Skeletal muscle satellite cell (primary cell): Measurements from ENCODE around the gene PPP4R4.
A peak's percentile ranks its signal among the peaks of the same experiment; 100 is the strongest.

Experiments used
- H3K27me3 ChIP-seq: 2 replicates; pipeline ENCODE4 v1.7.0; 2013; ENCODE audit warnings: low read length; ENCODE audit not compliant: control insufficient read depth, insufficient read depth
- H3K36me3 ChIP-seq: 2 replicates; pipeline ENCODE4 v1.7.0; 2013; ENCODE audit warnings: mild to moderate bottlenecking, control low read depth, low read length; ENCODE audit not compliant: insufficient read depth
- H3K4me1 ChIP-seq: 2 replicates; pipeline ENCODE4 v1.7.0; 2013; ENCODE audit warnings: low read length; ENCODE audit not compliant: control insufficient read depth, insufficient read depth
- H3K4me2 ChIP-seq: 2 replicates; pipeline ENCODE4 v1.7.0; 2013; ENCODE audit warnings: mild to moderate bottlenecking, low read length
- H3K4me3 ChIP-seq: 2 replicates; pipeline ENCODE4 v1.7.0; 2013; ENCODE audit warnings: low read length
- H3K9ac ChIP-seq: 2 replicates; pipeline ENCODE4 v1.7.0; 2013; ENCODE audit warnings: mild to moderate bottlenecking, low read depth, low read length, moderate library complexity
- H3K9me3 ChIP-seq: replicated peaks from 2 replicates; pipeline ENCODE4 v1.7.0; 2013; ENCODE audit warnings: mild to moderate bottlenecking, control low read depth, low read length

PPP4R4 gene

DNA sequence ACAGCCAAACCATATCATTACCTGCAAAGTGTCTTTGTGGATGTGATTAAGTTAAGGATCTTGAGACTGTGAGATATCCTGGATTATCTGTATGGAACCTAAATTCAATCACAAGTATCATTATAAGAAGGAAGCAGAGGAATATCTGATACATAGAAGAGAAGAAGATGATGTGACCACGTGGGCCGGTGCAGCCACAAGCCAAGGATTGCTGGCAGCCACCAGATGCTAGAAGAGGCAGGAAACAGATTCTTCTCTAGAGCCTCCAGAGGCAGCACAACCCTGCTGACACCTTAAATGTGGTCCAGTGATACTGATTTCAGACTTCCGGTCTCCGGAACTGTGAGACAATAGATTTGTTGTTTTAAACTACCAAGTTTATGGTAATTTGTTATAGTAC lies 38.6 kb upstream of the PPP4R4 start:
- H3K9me3 ChIP-seq, result no peaks in the 10 kb centered on the region
- H3K4me2 ChIP-seq, result no peak overlapping the region
- H3K36me3 ChIP-seq, result no peaks in the 10 kb centered on the region
- H3K9ac ChIP-seq, result no peak overlapping the region
- no peaks in the 10 kb centered on the region for H3K4me1 ChIP-seq
- H3K27me3 ChIP-seq, result peaks cover 34% of the 10 kb centered on the region
- H3K4me3 ChIP-seq, result no peak overlapping the region

DNA sequence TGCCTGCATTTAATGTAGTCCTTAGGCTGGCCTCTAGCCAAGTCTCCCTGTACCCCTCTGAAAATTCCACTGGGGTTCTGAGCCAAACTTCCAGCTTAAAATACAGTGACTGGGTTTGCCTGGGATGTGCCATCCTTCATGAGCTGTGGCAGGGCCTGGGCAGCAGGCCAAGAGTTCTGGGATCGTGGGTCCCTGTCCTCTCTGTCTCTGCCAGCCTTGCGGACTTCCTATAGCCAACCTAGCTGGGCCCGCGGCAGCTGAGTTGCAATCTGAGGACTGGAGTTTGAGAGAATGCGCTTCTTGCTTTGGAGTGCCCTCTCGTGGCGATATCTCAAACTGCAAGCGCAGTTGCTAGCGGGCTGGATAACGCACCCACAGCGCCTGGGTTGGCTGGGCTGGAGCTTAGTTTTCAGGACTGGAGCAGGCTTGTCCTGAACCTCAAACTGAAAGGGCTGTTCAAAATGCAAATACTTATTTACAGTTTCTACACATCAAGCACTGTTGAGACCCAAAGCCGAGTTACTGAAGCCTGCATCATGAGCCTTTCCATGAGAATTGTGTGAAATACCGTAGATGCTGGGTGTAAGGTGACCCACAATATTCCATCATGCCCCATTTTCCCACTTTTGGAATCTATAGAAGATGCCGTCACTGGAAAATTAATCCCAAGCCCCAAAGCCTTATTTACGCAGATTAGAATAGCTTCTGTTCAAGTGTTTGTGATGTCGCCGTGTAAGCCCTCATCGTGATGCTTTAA lies 37.4 kb upstream of the PPP4R4 start:
- Histone ChIP-seq H3K9me3 (no peaks in the 10 kb centered on the region), H3K27me3 (peaks cover 34% of the 10 kb centered on the region), H3K4me1 (no peaks in the 10 kb centered on the region), H3K4me3 (no peak overlapping the region), H3K4me2 (peak overlapping the region; percentile 60), H3K36me3 (no peaks in the 10 kb centered on the region), H3K9ac (no peak overlapping the region)

DNA sequence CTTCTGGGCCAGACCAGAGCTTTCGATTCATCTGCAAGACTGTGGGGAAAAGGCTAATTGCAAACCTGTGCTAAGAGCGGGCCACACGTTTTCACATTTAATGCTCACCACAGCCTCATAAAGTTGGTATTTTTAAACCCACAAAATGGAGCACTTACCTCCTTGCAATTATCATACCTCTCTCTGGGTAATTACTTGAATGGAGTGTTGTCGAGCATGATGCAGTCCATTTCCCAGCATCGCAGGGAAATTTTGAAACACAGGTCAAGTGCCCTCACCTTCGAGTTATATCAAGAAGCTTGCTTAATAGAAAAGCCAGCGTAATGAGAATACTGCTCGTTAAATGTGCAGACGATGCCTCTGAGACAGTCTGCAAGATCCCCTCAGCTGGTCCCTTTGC lies 35.9 kb upstream of the PPP4R4 start:
- Histone ChIP-seq H3K4me2 (no peak overlapping the region), H3K4me3 (no peak overlapping the region), H3K9me3 (no peaks in the 10 kb centered on the region), H3K4me1 (no peaks in the 10 kb centered on the region), H3K27me3 (peaks cover 34% of the 10 kb centered on the region), H3K9ac (no peak overlapping the region), H3K36me3 (no peaks in the 10 kb centered on the region)

DNA sequence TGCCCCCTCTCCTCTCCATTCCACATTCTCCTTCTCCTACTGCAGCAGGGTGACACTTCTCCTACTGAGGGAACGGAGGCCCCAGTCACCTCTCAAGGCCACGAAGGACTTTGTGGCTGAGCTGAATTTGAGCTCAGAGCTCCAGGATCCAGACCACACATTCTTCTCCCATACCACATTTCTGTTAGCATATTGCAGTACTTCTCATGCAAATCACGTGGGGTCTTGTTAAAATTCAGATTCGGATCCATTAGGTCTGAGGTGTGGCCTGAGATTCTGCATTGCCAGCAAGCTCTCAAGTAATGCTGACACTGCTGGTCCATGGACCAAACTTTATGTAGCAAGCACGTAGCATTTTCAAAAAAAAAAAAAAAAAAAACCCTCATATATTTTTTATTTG lies 35.1 kb upstream of the PPP4R4 start:
- no peak overlapping the region for H3K9ac ChIP-seq
- H3K4me2 ChIP-seq, result no peak overlapping the region
- no peaks in the 10 kb centered on the region for H3K36me3 ChIP-seq
- no peak overlapping the region for H3K4me3 ChIP-seq
- H3K9me3 ChIP-seq, result no peaks in the 10 kb centered on the region
- H3K27me3 ChIP-seq, result peaks cover 28% of the 10 kb centered on the region
- no peaks in the 10 kb centered on the region for H3K4me1 ChIP-seq

DNA sequence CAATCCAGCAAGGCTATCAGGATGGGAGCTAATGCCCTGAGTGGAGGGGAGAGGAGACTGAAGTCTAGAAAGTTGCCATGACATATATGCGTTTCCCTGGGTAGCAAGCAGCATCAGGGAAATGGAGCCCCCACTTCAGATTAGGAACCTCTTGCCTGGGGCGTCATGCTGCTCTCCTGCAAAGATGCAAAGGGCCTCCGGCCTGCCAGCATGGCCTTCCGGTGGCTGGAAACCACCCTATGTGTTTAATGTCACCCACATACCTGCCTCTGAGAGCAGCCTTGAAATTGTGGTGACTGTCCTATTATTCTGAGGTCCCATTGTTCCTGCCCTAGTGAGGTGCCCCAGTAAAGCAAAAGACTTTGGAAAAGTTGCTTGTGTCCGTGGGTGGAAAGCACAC lies 34.7 kb upstream of the PPP4R4 start:
- Histone ChIP-seq H3K27me3 (peaks cover 28% of the 10 kb centered on the region), H3K4me1 (no peaks in the 10 kb centered on the region), H3K9me3 (no peaks in the 10 kb centered on the region), H3K36me3 (no peaks in the 10 kb centered on the region), H3K4me3 (no peak overlapping the region), H3K9ac (no peak overlapping the region), H3K4me2 (no peak overlapping the region)

DNA sequence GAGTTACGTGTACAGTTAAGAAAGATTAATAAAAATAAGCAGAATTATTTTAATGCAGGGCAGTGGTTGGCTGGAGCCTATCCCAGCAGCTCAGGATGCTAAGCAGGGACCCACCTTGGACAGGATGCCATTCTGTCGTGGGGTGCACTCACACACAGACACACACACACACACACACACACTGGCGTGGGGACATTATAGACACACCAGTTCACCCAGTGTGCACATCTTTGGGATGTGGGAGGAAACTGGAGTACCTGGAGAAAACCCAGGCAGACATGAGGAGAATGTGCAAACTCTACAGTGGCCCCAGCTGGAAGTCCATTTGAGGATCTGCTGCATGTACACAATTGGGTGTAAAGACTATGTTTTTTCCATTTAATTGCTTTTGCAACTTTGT lies 31.9 kb upstream of the PPP4R4 start:
- no peak overlapping the region for H3K4me2 ChIP-seq
- H3K27me3 ChIP-seq, result peaks cover 25% of the 10 kb centered on the region
- H3K4me3 ChIP-seq, result no peak overlapping the region
- H3K36me3 ChIP-seq, result no peaks in the 10 kb centered on the region
- H3K9ac ChIP-seq, result no peak overlapping the region
- no peaks in the 10 kb centered on the region for H3K9me3 ChIP-seq
- H3K4me1 ChIP-seq, result no peaks in the 10 kb centered on the region

DNA sequence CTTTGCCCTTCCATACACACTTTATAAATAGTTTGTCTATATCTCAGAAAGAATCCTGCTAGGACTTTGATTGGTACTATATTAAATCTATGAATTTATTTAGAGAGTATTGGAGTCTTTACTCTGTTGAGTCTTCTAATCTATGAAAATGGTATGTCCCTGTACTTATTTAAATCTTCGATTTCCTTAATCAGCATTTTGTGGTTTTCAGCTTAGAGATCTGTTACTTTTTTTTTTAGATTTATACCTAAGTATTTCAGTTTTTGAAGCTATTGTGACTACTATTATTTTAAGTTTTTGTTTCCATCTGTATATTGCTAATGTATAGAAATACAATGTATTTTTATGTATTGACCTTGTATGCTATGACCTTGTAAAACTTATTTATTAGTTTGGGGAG lies 31.3 kb upstream of the PPP4R4 start:
- Histone ChIP-seq H3K27me3 (peaks cover 23% of the 10 kb centered on the region), H3K9ac (no peak overlapping the region), H3K9me3 (no peaks in the 10 kb centered on the region), H3K4me3 (no peak overlapping the region), H3K36me3 (no peaks in the 10 kb centered on the region), H3K4me1 (no peaks in the 10 kb centered on the region), H3K4me2 (no peak overlapping the region)

DNA sequence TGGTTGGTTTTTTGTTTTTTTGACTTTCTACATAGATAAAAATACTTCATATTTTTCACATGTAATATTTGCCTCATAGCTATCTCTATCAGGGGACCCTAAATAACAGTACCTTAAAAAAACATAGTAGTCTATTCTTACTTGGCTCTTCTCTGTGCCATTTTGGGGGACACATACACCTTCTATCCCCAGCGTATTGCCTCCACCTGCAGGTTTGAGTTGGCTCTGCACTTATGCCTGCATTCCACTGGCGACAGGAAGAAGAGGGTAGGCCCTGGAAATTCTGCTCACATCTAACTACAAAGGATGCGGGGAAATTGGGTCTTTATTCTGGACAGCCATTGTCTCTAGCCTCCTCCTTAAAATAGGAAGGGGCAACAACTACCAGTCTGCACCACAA lies 30.9 kb upstream of the PPP4R4 start:
- Histone ChIP-seq H3K36me3 (no peaks in the 10 kb centered on the region), H3K4me2 (no peak overlapping the region), H3K4me1 (no peaks in the 10 kb centered on the region)

DNA sequence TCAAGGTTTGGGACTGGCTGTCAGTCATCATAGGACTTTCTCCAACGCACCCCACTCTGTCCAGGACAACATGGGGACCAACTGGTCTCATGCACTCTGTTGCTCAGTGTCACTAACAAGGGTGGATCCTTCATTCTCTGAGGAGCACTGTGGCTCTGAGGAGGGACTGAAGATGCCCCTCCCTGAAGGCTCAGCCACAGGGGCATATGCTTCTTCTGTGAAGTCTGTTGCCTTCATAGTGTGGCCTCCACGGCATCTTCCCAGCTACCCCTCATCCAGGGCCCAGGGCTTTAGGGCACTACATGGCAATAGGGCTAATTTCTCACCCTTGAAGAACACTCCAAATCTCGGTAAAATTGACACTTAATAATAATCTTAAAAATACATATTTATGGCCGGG lies 30.4 kb upstream of the PPP4R4 start:
- Histone ChIP-seq H3K9ac (no peak overlapping the region), H3K9me3 (no peaks in the 10 kb centered on the region), H3K36me3 (no peaks in the 10 kb centered on the region), H3K4me1 (no peaks in the 10 kb centered on the region), H3K4me2 (no peak overlapping the region), H3K4me3 (no peak overlapping the region), H3K27me3 (peaks cover 14% of the 10 kb centered on the region)

More for the DNA sequence above, 30.9 kb upstream of the PPP4R4 start:
- no peaks in the 10 kb centered on the region for H3K9me3 ChIP-seq
- H3K9ac ChIP-seq, result no peak overlapping the region
- H3K4me3 ChIP-seq, result no peak overlapping the region
- H3K27me3 ChIP-seq, result peaks cover 19% of the 10 kb centered on the region

DNA sequence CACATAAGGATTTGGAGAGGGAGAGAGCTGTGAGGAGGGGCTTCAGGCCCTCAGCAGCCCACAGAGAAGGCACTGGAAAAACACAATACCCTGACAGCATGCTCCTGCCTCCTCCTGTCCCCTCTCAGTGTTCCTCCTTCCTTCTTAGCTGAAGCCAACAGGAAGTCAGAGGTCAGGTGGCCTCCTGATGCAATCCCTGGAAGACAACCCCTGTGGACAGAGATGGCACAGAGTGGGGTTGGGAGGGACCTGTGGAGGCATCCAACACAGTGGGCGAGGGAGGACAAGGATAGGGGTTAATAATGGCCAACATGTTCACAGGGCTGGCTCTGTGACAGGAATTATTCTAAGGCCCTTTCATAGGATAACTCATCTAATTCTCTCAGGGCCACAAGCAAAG lies 29.4 kb upstream of the PPP4R4 start:
- no peak overlapping the region for H3K9ac ChIP-seq
- no peak overlapping the region for H3K4me3 ChIP-seq
- no peak overlapping the region for H3K4me2 ChIP-seq
- H3K36me3 ChIP-seq, result no peaks in the 10 kb centered on the region
- H3K27me3 ChIP-seq, result peaks cover 7% of the 10 kb centered on the region
- H3K4me1 ChIP-seq, result no peaks in the 10 kb centered on the region
- no peaks in the 10 kb centered on the region for H3K9me3 ChIP-seq

DNA sequence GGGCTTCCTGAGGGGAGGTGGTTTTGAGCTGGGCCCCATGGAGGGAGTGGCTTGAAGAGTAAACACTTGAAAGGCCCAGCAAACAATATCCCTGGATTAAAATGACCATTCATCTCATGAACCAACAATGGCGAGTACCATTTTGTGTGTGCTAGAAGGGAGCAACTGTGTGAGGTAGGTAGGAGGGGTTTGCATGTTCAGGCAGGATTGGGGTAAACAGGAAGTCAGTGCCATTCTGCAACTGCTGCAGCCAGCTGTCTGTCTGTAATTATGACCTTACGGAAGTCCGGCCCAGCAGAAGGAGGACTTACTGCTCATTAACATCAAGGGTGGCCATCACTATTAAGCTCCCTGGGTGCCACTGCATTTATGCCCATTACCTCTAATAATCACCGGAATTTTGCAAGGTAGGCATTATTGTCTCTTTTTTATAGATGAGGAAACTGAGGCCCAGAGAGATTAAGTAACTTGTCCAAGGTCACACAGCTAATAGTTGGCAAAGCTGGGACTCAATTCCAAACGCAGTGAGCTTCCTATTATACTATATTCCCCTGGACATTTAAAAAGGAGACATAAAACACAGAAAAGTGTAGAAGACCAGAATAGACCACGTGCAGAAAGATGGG lies 28.1 kb upstream of the PPP4R4 start:
- Histone ChIP-seq H3K4me2 (no peak overlapping the region), H3K9ac (no peak overlapping the region), H3K27me3 (peaks cover 6% of the 10 kb centered on the region), H3K4me1 (no peaks in the 10 kb centered on the region), H3K9me3 (no peaks in the 10 kb centered on the region), H3K4me3 (no peak overlapping the region), H3K36me3 (no peaks in the 10 kb centered on the region)

DNA sequence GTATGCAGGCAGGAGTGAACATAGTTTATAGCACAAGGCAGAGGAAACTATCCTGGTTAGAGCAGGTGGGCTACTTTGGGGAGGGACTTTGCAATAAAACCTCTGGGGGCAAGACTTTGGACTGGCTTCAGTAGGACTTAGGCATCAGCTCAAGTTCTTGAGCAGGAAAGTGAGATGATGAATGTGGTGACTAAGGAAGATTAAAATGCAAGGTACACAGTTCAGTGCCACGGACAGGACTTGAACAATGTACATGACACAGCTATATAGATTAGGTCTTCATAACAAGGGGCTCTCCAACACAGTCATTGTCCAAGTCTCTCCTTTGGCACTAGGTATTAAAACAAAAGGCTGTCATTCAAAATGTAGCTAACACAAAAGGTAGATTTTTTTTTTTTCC lies 21.4 kb upstream of the PPP4R4 start:
- Histone ChIP-seq H3K9ac (no peak overlapping the region), H3K4me3 (no peak overlapping the region), H3K9me3 (no peaks in the 10 kb centered on the region), H3K4me1 (no peaks in the 10 kb centered on the region), H3K36me3 (no peaks in the 10 kb centered on the region), H3K4me2 (no peak overlapping the region), H3K27me3 (peaks cover 33% of the 10 kb centered on the region)
